Neural progenitor cell (in vitro differentiated cells): ENCODE results near the gene SLBP.

ENCODE experiments used
- CTCF ChIP-seq: fragments of 200-600 bp; sonication (generic); IDR thresholded peaks from 2 replicates; pipeline ENCODE4 v1.5.1; 2017; ENCODE audit warnings: antibody characterized with exemption, mild to moderate bottlenecking
- EZH2phosphoT487 ChIP-seq: fragments of 200-600 bp; sonication (generic); IDR thresholded peaks from 2 replicates; pipeline ENCODE4 v1.6.1; 2017; ENCODE audit warnings: antibody characterized with exemption

- no peak for TF ChIP-seq CTCF
- TF ChIP-seq EZH2phosphoT487 = no peak
Measured at GRCh38 chr4:1646690-1647089, 65.4 kb downstream of the SLBP start.
